K562 (cell line): ENCODE measurements around the gene CNOT1. TPM values are rescaled to one million over a fixed set of nuclear protein-coding genes. Genes with fewer than 3 reads are reported as not detected.

Experiments used
- ARID2 ChIP-seq: fragments of 450-650 bp; IDR thresholded peaks from 2 replicates; pipeline ENCODE4 v1.6.1; 2017; ENCODE audit warnings: antibody characterized with exemption, mild to moderate bottlenecking
- BHLHE40 ChIP-seq: IDR thresholded peaks from 2 replicates; pipeline ENCODE4 v1.6.1; 2011; ENCODE audit warnings: low read length, improper control_type of control experiment
- CTCF ChIP-seq, 3 experiments: IDR thresholded peaks in 2 of 3; conservative IDR thresholded peaks in 1 of 3; 2 replicates each; pipeline ENCODE4 v1.5.1; 2011 to 2012; ENCODE audit warnings: low read length in 3 of 3, mild to moderate bottlenecking in 3 of 3, control low read depth in 2 of 3, improper control_type of control experiment in 1 of 3, inconsistent platforms in 1 of 3, low read depth in 1 of 3, mixed read lengths in 1 of 3, moderate library complexity in 1 of 3; ENCODE audit not compliant: insufficient read depth in 2 of 3
- PRDM10 ChIP-seq: fragments of 450-650 bp; IDR thresholded peaks from 2 replicates; pipeline ENCODE4 v1.6.1; 2018; ENCODE audit not compliant: partially characterized antibody
- SIN3B ChIP-seq: fragments of 450-650 bp; IDR thresholded peaks from 2 replicates; pipeline ENCODE4 v1.6.1; 2017; ENCODE audit warnings: low read depth, mild to moderate bottlenecking, moderate library complexity
- SPI1 ChIP-seq: IDR thresholded peaks from 2 replicates; pipeline ENCODE4 v1.6.1; 2011; ENCODE audit warnings: low read depth, low read length, control low read depth, borderline replicate concordance
- ZKSCAN8 ChIP-seq: fragments of 200-800 bp; sonication (Bioruptor generic); IDR thresholded peaks from 2 replicates; pipeline ENCODE4 v1.6.1; 2016; ENCODE audit warnings: missing genetic modification characterization, missing compliant biosample characterization
- polyA plus RNA-seq, 8 experiments: library from polyadenylated mRNA; depleted of rRNA in 4 of 8; stranded (reverse) in 5 of 8; unstranded in 3 of 8; fragments of >200 nt; fragmentation: Nextera tagmentation in 2 of 8; fragmentation: Illumina TruSeq in 1 of 8; extraction: Ambion mirVana in 2 of 8; extraction: Trizol in 1 of 8; gene quantifications; 2 replicates each; pipeline versions ENCODE4 v1.2.1 to v1.2.3, GENCODE V29; 2011 to 2014; ENCODE audit warnings: inconsistent platforms in 1 of 8, missing spikeins in 1 of 8
- total RNA-seq, 7 experiments: library from RNA; depleted of rRNA in 6 of 7; stranded (reverse); fragments of >200 nt in 6 of 7; fragmentation: Illumina TruSeq in 2 of 7; extraction: Trizol in 2 of 7; gene quantifications; 2 replicates each; pipeline versions ENCODE4 v1.2.1 to v1.2.3, GENCODE V29; 2011 to 2021; ENCODE audit warnings: low replicate concordance in 1 of 7

Gene CNOT1
- total and polyA plus RNA-seq, 9 of the 15 experiments (the other 6 are each of a cell fraction or from before 2014, with no cell fraction given), result 110 to 270 (median 220) TPM

GRCh38 chr16:58507195-58507962 is 122.2 kb downstream of the CNOT1 start (continued):
- TF ChIP-seq PRDM10, result peak; percentile 20
- no peak for TF ChIP-seq SIN3B
- TF ChIP-seq CTCF (IDR thresholded peaks at IDR 0.05 in 2 of 3, conservative IDR thresholded peaks at IDR 0.05 in 1 of 3; ENCODE audit: insufficient read depth in 2 of 3, low read depth in 1 of 3, low read length in 3 of 3), result 0 out of 6 replicates have a peak, but pooled peaks of 1 of the 3 experiments have one; percentile 26
- TF ChIP-seq ZKSCAN8 (CRISPR knock-in tag), result 0 out of 2 replicates have a peak, but pooled peaks have one; percentile 52
- TF ChIP-seq BHLHE40, result peak; percentile 74
- TF ChIP-seq SPI1, result peak; percentile 88
- no peak for TF ChIP-seq ARID2
